Colonic mucosa (tissue), 4 donors: ENCODE measurements around the gene ELAVL2. TPM values are rescaled to one million over a fixed set of nuclear protein-coding genes. Genes with fewer than 3 reads are reported as not detected.
A peak's percentile ranks its signal among the peaks of the same experiment; 100 is the strongest.

Experiments used
- DNase-seq: peaks from one replicate; pipeline ENCODE4 v3.0.0-alpha.2; 2020
- H3K27ac ChIP-seq: fragments of 200-600 bp; one replicate; pipeline ENCODE4 v1.8.0; 2021
- H3K27me3 ChIP-seq: fragments of 200-600 bp; one replicate; pipeline ENCODE4 v1.8.0; 2021
- H3K36me3 ChIP-seq: fragments of 200-600 bp; one replicate; pipeline ENCODE4 v1.8.0; 2021
- H3K4me1 ChIP-seq: fragments of 200-600 bp; one replicate; pipeline ENCODE4 v1.8.0; 2021; ENCODE audit warnings: mild to moderate bottlenecking
- H3K4me3 ChIP-seq: fragments of 200-600 bp; one replicate; pipeline ENCODE4 v1.8.0; 2021
- H3K9ac ChIP-seq, 2 donors: one replicate each; pipeline ENCODE4 v1.7.0; 2013; ENCODE audit warnings: control low read depth in 2 of 2, low read depth in 2 of 2, low read length in 2 of 2
- H3K9me3 ChIP-seq: fragments of 200-600 bp; one replicate; pipeline ENCODE4 v1.8.0; 2021
- intact Hi-C: fragments of 100-400 bp; cut with DNase I; formaldehyde crosslinking; loops from one replicate; pipeline ENCODE4 v1.14.1; 2022
- total RNA-seq, 2 donors: library from RNA; stranded (reverse); fragmentation: NEBNext Ultra II Directional in 1 of 2; extraction: Animal tissue kit (Norgen Biotek cat#: 25700) in 1 of 2; gene quantifications; one replicate each; pipeline ENCODE4 v1.2.1, GENCODE V29; 2021
- TF ChIP-seq, protein P1 (sequence below): fragments of 200-600 bp; IDR thresholded peaks from one replicate; pipeline ENCODE4 v1.8.0; 2022; ENCODE audit warnings: antibody characterized with exemption, mild to moderate bottlenecking
- donor health status: healthy.
- donor health status: DM: no; HTN: no; CAD: no.
- donor health status: DM: no; HTN: no; CAD: no.

ELAVL2 gene
- under 1 TPM; 0.24 to 0.30 TPM for total RNA-seq

- Histone ChIP-seq H3K4me3 (peak within 1 kb of the TSS; percentile 32), H3K9me3 (no peaks in the 10 kb centered on the region), H3K36me3 (no peaks in the 10 kb centered on the region), H3K4me1 (peaks cover 5% of the 10 kb centered on the region), H3K9ac (no peak within 1 kb of the TSS), H3K27me3 (peaks cover 41% of the 10 kb centered on the region), H3K27ac (no peak within 1 kb of the TSS)
- peak; percentile 96 for DNase-seq
- TF ChIP-seq, protein P1, sequence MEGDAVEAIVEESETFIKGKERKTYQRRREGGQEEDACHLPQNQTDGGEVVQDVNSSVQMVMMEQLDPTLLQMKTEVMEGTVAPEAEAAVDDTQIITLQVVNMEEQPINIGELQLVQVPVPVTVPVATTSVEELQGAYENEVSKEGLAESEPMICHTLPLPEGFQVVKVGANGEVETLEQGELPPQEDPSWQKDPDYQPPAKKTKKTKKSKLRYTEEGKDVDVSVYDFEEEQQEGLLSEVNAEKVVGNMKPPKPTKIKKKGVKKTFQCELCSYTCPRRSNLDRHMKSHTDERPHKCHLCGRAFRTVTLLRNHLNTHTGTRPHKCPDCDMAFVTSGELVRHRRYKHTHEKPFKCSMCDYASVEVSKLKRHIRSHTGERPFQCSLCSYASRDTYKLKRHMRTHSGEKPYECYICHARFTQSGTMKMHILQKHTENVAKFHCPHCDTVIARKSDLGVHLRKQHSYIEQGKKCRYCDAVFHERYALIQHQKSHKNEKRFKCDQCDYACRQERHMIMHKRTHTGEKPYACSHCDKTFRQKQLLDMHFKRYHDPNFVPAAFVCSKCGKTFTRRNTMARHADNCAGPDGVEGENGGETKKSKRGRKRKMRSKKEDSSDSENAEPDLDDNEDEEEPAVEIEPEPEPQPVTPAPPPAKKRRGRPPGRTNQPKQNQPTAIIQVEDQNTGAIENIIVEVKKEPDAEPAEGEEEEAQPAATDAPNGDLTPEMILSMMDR: no peak
- intact Hi-C loops: no loop called here
These were observed at the start of gene ELAVL2 for GRCh38 chr9:23826120-23826629. TSS of gene ELAVL2 (minus strand) at chr9:23826240. CDS start at chr9:23762234, 64,006 bp downstream.

DNA sequence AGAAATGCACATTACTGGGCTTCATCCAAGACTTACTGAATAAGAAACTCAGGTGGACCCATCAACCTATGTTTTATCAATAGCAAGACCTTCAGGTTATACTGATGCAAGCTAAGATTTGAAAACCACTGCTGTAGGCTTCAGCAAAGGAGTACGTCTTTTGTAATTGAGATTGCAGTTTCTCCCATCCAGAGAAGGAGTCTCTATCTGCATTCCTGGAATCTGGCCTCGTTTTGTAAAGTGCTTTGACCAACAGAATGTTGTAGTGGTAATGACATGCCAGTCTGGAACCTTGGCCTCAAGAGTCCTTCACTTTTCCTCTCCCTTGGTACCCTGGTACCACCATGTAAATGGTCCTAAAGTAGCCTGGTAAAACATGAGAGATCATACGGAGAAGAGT lies 32.2 kb upstream of the ELAVL2 start:
- no peaks in the 10 kb centered on the region for H3K4me1 ChIP-seq
- intact Hi-C loops: no loop called here
- TF ChIP-seq, protein P1: no peak
- no peak overlapping the region for H3K9ac ChIP-seq
- H3K27me3 ChIP-seq: no peaks in the 10 kb centered on the region
- H3K27ac ChIP-seq: no peak overlapping the region
- no peak overlapping the region for H3K4me3 ChIP-seq
- DNase-seq: no peak
- H3K9me3 ChIP-seq: no peaks in the 10 kb centered on the region
- H3K36me3 ChIP-seq: no peaks in the 10 kb centered on the region

DNA sequence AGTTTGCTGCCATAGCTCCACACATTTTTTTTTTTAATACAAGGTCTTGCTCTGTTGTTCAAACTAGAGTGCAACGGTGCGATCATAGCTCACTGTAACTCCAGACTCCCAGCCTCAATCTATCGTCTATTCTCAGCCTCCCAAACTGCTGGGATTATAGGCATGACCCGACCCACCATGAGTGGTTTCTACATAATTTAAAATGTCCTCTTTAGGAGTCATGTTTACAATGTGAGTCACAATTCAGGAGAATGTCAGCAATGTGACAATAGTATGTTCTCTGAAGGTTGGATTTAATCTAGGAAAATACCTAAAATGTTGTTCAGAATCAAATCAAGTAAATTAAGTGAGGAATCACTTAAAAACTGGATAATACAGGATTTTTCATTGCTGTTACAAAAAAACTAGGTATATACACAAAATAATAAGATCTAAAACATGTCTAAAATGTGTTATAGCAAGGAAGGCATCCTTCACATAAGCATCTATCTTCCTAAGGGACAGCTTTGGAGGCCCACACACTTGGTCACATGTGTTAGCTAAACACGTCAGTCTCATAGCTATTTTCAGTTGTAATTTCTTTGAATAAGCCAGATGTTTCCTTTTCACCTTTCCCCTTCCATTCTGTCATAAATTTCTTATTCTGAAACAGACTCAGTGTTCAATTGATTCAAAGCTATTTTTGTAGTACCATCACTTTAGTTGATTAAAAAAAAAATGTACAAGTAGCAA lies 30.0 kb upstream of the ELAVL2 start:
- DNase-seq: no peak
- Histone ChIP-seq H3K27me3 (peaks cover 5% of the 10 kb centered on the region), H3K4me1 (no peaks in the 10 kb centered on the region), H3K9ac (no peak overlapping the region), H3K27ac (no peak overlapping the region), H3K36me3 (no peaks in the 10 kb centered on the region), H3K4me3 (no peak overlapping the region), H3K9me3 (no peaks in the 10 kb centered on the region)
- TF ChIP-seq, protein P1: no peak
- intact Hi-C loops: no loop called here

DNA sequence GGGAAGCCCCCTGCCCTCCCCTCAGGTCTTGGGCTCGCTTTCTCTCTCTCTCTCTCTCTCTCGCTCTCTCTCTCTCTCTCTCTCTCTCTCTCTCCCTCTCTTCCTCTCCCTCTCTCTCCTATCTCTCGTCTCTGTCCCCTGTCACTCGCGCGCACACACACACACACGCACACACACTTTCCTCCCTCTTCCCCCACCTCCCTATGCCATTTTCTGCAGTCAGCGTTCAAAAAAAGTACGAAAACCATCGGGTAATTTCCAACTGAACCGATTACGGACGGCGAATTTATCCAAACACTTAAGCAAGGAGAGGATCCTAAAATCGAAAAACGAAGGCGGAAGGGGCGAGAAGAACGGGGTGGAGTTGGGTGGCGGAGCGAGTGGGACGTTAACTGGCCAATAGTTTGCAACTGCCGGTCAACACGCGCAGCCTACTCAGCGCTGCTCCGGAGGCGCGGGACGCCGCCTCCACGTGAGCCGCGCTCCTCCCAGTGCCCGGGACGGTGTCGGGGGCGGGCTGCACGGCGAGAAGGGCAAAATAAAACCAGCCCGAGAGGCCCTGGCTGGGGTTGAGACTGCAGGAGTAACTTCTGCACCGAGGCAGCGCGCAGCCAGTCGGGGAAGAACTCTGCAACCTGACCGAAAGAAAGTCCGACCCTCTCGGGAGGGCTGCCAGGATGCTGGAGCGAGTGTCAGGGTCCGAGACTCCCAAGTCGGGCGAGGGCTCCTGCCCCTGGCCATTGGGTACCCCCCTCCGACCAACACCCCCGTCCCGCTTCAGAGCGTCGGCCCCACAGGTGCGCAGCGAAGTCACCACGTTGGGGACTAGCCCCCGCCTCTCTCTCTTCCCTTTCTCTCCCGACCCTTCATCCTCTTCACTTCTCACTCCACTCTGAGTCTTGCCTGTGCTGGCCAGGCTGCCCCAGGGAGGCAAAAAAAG lies 24.9 kb upstream of the ELAVL2 start:
- Histone ChIP-seq H3K4me3 (peak overlapping the region; percentile 26), H3K27ac (no peak overlapping the region), H3K27me3 (peaks cover 5% of the 10 kb centered on the region), H3K9ac (no peak overlapping the region), H3K4me1 (no peaks in the 10 kb centered on the region), H3K9me3 (no peaks in the 10 kb centered on the region), H3K36me3 (no peaks in the 10 kb centered on the region)
- peak; percentile 32 for DNase-seq
- TF ChIP-seq, protein P1: no peak
- intact Hi-C loops: no loop called here

- intact Hi-C loops: no loop called here
- Histone ChIP-seq H3K27ac (no peak overlapping the region), H3K9me3 (no peaks in the 10 kb centered on the region), H3K4me1 (no peaks in the 10 kb centered on the region), H3K27me3 (peaks cover 5% of the 10 kb centered on the region), H3K9ac (no peak overlapping the region), H3K36me3 (no peaks in the 10 kb centered on the region), H3K4me3 (no peak overlapping the region)
- DNase-seq: no peak
- TF ChIP-seq, protein P1: no peak
These were observed 24.2 kb upstream of the ELAVL2 start for GRCh38 chr9:23850242-23850689.
